Measurements from ENCODE around the gene KCNQ1. TPM values are rescaled to one million over a fixed set of nuclear protein-coding genes. Genes with fewer than 3 reads are reported as not detected.

KCNQ1 gene
- total and polyA plus RNA-seq, 9 of the 15 experiments (the other 6 are each of a cell fraction or from before 2014, with no cell fraction given): 0.44 TPM; not detected in 8

- TF ChIP-seq ZNF518B (CRISPR knock-in tag; IDR thresholded peaks at IDR 0.05) (no peak), BCLAF1 (IDR thresholded peaks at IDR 0.05; ENCODE audit: borderline replicate concordance in 1 of 2, control insufficient read depth in 1 of 2, low read depth in 2 of 2, low read length in 1 of 2) (no peak), ZNF398 (CRISPR knock-in tag; IDR thresholded peaks at IDR 0.05) (no peak), DNMT1 (IDR thresholded peaks at IDR 0.05) (no peak), ASH1L (IDR thresholded peaks at IDR 0.05; ENCODE audit: borderline replicate concordance, low read depth, partially characterized antibody) (no peak), ID3 (CRISPR knock-in tag; IDR thresholded peaks at IDR 0.05) (no peak), ID3 (tag; IDR thresholded peaks at IDR 0.05) (no peak), LEF1 (IDR thresholded peaks at IDR 0.05) (no peak)
These were observed 264.0 kb downstream of the KCNQ1 start (continued) for GRCh38 chr11:2708757-2709281.
